Measurements from ENCODE around the gene CARNS1.
"Not testable (repeated sequence)": the region's sequence is repeated elsewhere in the genome, so short reads cannot be mapped to it uniquely, and the experiment has no call there.

Gene CARNS1

GRCh38 chr11:67410984-67411784, 4.3 kb upstream of the CARNS1 start:
- DNase-seq, result no peak

DNA sequence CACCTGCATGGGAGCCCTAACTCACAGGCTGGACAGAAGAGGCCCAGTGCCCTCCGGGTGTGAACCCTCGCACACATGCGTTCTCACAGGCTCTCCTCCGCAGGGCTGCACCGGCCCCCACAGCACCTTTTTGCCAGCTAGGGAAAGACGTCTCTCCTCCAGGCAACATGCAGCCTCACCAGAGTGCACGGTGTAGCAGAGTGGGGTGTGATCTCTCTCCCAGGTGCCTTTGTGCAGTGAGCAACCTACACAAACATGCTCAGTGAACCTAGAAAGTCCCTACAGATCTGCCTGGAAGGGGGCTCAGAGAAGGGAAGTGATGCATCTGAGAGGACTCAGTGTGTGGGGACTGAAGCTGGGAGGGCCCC, 3.7 kb upstream of the CARNS1 start:
- no peak for DNase-seq

DNA sequence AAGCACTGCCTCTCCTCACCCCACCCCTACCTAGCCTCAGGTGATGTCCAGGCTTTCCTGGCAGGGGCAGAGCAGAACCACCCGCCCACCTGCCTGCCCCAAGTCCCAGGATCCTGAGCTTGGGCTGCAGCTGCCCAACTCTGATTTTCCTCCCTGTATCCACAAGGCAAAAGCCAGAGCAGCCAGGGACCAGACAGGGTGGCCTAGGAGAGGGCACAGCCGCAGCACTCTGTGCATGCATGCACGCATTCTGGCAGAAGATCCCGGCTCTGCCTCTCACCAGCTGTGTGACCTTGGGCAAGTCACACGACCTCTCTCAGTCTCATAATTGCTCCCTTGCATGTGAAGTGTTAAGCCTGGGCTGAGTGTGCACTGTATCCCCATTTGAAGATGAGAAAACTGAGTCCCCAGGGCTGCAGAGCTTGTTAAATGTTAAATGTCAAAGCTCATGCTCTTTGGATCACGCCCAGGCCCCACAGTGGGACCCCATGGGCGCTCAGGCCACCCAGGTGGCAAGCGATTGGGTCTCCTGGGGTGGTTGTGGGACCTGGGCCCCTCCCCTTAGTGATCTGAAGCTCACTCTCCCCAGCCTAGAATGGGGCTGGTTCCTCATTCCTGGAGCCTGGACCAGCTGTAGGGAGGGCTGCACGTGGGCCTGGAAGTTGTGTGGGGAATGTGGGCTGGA, 2.8 kb upstream of the CARNS1 start:
- no peak for DNase-seq

DNA sequence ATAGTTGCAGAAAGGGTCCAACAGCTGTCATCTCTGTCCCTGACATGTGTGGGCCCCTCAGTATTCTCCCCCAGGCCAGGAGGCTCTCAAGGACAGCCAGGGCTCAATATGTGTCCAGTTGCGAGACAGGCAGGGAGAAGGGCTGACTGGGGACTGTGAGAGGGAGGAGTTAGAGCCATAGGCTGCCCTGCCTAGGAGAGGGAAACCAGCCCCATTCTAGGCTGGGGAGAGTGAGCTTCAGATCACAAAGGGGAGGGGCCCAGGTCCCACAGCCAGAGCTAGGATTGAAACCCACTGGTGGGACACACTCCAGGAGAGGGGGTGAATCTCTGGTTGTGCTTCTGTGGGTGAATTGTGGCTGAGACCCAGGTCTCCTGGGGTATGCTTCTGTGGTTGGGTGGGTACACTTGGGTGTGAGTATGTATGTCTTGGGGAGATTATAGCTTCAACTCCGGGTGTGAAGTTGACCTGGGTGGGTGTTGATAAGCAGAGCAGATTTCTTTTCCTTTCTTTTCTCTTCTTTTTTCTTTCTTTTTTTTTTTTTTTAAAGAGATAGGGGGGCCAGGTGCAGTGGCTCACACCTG, 2.1 kb upstream of the CARNS1 start:
- no peak for DNase-seq

DNA sequence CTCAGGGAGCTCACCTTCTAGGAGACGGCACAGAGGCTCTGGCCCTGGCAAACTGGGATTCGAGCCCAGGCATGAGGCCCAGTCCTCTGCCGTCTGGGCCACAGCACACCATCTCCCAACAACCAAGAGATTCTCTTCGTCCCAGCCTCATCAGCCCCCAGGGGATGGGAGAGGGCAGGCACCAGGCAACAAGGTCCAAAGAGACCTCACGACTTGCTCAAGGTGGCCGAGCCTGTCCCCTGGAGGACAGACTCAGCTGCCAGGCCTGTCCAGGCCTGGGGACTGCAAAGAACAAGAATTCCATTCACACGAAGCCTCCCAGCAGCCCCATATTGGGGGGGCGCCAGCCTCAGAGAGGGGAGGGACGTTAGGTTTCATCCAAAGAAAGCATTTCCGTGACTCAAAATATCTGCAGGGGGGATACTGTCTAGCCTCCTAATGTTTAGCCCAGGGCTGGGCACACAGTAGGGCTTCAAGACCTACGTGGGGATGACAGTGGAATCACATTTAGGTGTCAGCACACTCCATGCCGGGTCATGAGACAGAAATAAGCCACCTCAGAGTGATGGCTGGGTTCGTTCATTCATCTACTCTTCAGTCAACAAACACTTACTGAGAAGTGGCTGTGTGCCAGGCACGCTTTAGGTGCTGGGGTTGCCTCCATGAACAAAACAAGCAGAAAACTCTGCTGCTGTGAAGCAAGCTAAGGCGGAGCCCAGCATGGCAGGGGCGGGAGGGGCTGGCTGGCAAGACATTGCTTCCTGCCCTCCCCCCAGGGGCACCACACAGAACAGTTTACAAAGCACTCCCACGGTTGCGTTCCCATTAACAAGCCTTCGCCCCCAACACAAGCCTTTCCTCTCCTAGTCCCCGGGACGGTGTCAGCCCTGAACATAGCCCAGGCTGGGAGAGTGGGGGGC, 1.2 kb downstream of the CARNS1 start:
- peak; percentile 84 for DNase-seq

DNA sequence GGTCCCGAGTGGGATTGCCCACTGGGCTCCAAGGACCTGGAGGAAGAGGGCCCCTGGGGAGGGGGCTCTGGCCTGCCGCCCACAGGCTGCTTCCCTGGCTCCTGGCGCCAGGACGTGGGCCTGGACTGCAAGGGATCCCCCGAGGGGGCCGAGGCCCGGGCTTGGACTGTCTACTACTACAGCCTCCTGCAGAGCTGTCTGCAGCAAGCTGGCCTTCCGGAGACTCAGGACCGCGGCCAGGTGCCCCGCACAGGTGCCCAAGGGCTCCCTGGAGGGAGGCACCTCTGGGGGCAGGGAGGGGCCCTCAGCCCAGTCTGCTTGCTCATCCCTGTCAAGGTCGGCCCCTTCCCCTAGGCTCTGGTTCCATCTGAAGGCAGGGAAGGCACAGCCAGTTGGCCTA, 1.9 kb downstream of the CARNS1 start:
- no peak for DNase-seq

DNA sequence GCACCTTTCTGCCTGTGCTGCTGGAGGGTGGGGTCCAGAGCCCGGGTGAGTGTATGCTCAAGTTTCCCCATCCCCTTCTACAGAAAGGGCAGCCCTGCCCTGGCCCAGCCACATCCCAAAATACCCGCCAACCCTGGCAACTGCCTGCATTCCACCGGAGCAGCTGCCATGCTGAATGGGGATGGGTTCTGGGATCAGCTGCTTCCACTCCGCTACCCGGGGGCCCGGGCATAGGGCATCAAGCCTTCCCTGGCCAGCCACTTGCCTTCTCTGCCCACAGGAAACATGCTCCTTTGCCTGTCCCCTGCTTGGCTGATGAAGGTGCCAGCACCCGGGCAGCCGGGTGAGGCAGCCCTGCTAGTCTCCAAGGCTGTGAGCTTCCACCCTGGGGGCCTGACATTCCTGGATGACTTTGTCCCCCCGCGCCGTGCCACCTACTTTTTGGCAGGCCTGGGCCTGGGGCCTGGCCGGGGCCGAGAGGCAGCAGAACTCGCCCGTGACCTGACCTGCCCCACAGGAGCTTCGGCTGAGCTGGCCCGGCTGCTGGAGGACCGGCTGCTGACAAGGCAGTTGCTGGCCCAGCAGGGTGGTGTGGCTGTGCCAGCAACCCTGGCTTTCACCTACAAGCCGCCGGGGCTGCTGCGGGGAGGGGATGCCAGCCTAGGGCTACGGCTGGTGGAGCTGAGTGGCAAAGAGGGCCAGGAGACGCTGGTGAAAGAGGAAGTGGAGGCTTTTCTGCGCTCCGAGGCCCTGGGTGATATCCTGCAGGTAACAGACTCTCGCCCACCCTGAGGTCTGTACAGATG, 3.2 kb downstream of the CARNS1 start:
- no peak for DNase-seq

DNA sequence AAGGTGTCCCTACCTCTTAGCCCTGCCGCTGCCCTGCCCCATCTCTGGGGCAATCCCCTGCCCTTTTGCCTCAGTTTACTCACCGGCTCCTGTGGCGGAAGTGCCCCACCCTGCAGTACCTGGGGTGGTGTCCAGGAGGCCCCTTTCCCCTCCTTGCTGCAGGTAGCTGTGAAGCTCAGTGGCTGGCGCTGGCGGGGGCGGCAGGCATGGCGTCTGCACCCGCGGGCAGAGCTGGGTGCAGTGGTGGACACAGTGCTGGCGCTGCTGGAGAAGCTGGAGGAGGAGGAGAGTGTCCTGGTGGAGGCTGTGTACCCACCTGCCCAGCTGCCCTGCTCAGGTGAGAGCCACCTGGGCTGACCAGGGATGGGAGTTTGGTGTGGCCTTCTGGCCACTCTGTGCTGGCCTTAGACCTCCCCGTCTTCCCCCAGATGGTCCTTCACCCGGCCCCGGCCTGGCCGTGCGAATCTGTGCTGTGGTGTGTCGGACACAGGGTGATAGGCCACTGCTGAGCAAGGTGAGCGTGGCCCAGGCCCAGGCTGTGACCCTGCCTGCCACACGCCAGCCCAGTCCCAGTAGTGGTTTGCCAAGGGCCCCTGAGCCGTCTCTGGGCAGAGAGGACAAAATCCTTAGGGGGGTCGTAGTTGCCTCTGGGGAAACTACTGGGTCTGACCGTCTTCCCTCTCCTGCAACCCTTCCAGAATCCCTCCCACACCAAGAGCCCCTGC, 4.0 kb downstream of the CARNS1 start:
- no peak for DNase-seq

DNA sequence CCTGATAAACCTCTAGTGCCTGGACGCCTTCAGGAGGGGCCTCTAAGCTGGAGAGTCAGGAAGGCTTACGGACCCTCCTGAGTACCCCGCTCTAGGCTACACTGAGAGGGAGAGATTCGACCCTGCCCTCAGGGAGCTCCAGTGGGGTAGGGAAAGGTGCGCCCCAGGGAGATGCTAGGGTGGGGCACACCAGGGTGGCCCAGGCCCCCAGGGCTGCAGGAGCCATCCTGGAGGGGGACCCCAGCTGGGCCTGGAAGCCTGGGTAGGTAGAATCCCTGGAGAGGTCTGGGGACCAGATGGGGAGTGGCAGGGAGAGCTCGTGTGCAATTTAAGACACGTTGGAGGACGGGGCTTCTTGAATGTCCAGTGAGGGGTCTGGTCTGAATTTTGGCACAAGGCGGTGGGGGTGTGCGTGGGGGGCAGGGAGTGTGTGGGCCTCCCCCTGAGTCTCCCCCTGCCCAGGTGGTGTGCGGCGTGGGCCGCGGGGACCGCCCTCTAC, 4.7 kb downstream of the CARNS1 start:
- no peak for DNase-seq

DNA sequence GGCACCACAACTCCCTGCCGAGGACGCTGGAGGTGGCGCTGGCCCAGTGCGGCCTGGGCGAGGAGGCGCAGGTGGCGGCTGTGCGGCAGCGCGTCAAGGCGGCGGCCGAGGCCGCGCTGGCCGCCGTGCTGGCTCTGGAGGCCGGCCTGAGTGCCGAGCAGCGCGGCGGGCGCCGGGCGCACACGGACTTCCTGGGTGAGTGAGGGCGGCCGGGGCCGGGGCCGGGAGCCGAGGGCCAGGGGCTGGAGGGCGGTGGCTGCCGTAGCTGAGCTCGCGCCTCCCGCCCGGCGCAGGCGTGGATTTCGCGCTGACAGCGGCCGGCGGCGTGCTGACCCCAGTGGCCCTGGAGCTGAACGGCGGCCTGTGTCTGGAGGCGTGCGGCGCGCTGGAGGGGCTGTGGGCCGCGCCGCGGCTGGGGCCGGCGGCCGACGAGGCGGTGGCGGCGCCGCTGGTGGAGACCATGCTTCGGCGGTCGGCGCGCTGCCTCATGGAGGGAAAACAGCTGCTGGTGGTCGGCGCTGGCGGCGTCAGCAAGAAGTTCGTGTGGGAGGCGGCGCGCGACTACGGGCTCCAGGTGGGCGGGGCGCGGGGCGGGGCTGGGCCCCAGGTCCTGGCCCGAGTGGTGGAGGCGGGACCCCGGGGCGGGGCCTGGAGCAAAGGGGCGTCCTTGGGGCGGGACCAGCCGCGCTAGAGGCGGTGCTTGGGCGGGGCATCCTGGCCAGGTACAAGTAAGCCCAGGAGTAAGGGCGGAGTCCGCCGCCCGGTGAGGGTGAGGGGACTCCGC, 5.4 kb downstream of the CARNS1 start:
- peak; percentile 84 for DNase-seq

GRCh38 chr11:67421430-67422031, 6.1 kb downstream of the CARNS1 start:
- no peak for DNase-seq

DNA sequence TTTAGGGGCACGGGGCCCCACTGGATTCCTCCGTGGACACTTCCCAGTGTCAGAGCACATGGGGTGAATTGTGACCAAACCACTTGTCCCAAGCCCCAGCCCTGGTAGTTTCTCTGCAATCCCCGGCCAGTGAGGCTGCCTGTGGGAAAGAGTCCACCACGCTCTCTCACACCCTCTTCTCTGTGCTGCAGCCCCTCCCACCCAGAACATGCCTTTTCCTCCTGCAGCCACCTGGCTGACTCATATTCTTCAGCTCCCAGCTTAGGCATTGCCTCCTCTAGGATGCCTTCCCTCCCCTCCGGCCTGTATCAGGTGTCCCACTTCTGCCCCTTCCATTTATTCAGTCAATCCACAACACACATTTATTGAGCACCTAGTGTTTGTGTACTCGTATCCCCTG, 7.4 kb downstream of the CARNS1 start:
- no peak for DNase-seq

DNA sequence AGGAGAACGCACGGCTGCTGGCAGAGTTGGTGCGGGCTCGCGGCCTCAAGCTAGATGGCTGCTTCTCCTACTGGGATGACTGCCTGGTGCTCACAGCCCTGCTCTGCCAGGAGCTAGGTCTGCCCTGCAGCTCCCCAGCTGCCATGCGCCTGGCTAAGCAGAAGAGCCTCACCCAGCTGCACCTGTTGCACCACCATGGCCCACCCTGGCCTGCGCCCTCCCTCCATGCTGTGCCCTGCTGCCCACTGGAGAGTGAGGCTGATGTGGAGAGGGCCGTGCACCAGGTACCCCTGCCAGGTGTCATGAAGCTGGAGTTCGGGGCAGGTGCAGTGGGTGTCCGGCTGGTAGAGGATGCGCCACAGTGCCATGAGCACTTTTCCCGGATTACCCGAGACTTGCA, 8.0 kb downstream of the CARNS1 start:
- DNase-seq, result no peak

DNA sequence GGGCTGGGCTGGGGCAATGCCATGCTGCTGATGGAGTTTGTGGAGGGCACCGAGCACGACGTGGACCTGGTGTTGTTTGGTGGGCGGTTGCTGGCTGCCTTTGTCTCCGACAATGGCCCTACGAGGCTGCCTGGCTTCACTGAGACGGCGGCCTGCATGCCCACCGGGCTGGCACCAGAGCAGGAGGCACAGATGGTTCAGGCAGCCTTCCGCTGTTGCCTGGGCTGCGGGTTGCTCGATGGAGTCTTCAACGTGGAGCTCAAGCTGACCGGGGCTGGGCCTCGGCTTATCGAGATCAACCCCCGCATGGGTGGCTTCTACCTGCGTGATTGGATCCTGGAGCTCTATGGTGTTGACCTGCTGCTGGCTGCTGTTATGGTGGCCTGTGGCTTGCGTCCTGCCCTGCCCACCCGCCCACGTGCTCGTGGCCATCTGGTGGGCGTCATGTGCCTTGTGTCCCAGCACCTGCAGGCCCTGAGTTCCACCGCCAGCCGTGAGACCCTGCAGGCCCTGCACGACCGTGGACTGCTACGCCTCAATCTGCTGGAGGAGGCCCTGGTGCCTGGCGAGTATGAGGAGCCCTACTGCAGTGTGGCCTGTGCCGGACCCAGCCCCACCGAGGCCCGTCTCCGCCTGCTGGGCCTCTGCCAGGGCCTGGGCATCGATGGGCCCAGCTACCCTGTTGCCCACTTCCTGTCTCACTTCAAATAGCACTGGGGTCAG, 8.6 kb downstream of the CARNS1 start:
- no peak for DNase-seq

GRCh38 chr11:67427364-67427859, 11.9 kb downstream of the CARNS1 start:
- DNase-seq, result not testable (repeated sequence)

GRCh38 chr11:67428052-67429001, 12.8 kb downstream of the CARNS1 start, which contains the start of gene RPS6KB2:
Gene RPS6KB2, plus strand, starts transcription at chr11:67428494. Its CDS starts 52 bp downstream, at chr11:67428546.
- DNase-seq, result peak; percentile 94

- DNase-seq, result no peak
These were observed 13.7 kb downstream of the CARNS1 start for GRCh38 chr11:67429038-67429668.

All from DMS153 (cell line).